ENCODE data around the gene TRIM58.

DNA sequence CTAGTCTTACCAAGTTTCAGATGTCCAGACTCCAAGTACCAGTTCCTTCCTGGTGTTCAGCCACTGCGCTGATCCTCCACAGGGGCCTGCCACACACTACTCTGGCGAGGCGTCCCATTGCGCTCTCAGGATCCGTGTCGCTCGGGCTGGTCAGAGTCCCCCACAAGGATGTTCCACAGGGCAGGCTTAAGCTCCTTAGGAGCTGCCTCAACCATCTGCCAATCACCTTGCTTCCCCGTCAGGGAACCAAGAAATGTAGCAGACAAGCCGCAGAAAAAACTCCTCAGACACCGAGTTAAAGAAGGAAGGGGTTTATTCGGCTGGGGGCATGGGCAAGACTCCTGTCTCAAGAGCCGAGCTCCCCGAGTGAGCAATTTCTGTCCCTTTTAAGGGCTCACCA, 48.2 kb downstream of the TRIM58 start:
- TF ChIP-seq, protein P1, sequence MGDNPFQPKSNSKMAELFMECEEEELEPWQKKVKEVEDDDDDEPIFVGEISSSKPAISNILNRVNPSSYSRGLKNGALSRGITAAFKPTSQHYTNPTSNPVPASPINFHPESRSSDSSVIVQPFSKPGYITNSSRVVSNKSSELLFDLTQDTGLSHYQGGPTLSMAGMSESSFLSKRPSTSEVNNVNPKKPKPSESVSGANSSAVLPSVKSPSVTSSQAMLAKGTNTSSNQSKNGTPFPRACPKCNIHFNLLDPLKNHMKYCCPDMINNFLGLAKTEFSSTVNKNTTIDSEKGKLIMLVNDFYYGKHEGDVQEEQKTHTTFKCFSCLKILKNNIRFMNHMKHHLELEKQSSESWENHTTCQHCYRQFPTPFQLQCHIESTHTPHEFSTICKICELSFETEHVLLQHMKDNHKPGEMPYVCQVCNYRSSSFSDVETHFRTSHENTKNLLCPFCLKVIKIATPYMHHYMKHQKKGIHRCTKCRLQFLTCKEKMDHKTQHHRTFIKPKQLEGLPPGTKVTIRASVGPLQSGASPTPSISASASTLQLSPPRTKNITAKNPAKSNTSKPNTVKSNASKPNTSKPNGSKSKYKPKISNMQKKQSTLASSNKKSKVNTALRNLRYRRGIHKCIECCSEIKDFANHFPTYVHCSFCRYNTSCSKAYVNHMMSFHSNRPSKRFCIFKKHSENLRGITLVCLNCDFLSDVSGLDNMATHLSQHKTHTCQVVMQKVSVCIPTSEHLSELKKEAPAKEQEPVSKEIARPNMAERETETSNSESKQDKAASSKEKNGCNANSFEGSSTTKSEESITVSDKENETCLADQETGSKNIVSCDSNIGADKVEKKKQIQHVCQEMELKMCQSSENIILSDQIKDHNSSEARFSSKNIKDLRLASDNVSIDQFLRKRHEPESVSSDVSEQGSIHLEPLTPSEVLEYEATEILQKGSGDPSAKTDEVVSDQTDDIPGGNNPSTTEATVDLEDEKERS (tag by site-specific recombination; IDR thresholded peaks at IDR 0.05) = no peak
- TF ChIP-seq ZSCAN30 (tag by site-specific recombination; IDR thresholded peaks at IDR 0.05) (no peak), ZNF341 (tag by site-specific recombination; IDR thresholded peaks at IDR 0.05; ENCODE audit: low read depth) (no peak), ZNF302 (tag by site-specific recombination; IDR thresholded peaks at IDR 0.05; ENCODE audit: low read depth) (no peak), SALL2 (tag by site-specific recombination; IDR thresholded peaks at IDR 0.05; ENCODE audit: borderline replicate concordance) (no peak), ZNF266 (tag by site-specific recombination; IDR thresholded peaks at IDR 0.05; ENCODE audit: low read depth) (no peak)
- TF ChIP-seq, protein P2, sequence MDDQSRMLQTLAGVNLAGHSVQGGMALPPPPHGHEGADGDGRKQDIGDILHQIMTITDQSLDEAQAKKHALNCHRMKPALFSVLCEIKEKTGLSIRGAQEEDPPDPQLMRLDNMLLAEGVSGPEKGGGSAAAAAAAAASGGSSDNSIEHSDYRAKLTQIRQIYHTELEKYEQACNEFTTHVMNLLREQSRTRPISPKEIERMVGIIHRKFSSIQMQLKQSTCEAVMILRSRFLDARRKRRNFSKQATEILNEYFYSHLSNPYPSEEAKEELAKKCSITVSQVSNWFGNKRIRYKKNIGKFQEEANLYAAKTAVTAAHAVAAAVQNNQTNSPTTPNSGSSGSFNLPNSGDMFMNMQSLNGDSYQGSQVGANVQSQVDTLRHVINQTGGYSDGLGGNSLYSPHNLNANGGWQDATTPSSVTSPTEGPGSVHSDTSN (CRISPR knock-in tag; IDR thresholded peaks at IDR 0.05) = no peak
- TF ChIP-seq, protein P3, sequence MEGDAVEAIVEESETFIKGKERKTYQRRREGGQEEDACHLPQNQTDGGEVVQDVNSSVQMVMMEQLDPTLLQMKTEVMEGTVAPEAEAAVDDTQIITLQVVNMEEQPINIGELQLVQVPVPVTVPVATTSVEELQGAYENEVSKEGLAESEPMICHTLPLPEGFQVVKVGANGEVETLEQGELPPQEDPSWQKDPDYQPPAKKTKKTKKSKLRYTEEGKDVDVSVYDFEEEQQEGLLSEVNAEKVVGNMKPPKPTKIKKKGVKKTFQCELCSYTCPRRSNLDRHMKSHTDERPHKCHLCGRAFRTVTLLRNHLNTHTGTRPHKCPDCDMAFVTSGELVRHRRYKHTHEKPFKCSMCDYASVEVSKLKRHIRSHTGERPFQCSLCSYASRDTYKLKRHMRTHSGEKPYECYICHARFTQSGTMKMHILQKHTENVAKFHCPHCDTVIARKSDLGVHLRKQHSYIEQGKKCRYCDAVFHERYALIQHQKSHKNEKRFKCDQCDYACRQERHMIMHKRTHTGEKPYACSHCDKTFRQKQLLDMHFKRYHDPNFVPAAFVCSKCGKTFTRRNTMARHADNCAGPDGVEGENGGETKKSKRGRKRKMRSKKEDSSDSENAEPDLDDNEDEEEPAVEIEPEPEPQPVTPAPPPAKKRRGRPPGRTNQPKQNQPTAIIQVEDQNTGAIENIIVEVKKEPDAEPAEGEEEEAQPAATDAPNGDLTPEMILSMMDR (tag by site-specific recombination; IDR thresholded peaks at IDR 0.05) = no peak
- TF ChIP-seq, protein P4, sequence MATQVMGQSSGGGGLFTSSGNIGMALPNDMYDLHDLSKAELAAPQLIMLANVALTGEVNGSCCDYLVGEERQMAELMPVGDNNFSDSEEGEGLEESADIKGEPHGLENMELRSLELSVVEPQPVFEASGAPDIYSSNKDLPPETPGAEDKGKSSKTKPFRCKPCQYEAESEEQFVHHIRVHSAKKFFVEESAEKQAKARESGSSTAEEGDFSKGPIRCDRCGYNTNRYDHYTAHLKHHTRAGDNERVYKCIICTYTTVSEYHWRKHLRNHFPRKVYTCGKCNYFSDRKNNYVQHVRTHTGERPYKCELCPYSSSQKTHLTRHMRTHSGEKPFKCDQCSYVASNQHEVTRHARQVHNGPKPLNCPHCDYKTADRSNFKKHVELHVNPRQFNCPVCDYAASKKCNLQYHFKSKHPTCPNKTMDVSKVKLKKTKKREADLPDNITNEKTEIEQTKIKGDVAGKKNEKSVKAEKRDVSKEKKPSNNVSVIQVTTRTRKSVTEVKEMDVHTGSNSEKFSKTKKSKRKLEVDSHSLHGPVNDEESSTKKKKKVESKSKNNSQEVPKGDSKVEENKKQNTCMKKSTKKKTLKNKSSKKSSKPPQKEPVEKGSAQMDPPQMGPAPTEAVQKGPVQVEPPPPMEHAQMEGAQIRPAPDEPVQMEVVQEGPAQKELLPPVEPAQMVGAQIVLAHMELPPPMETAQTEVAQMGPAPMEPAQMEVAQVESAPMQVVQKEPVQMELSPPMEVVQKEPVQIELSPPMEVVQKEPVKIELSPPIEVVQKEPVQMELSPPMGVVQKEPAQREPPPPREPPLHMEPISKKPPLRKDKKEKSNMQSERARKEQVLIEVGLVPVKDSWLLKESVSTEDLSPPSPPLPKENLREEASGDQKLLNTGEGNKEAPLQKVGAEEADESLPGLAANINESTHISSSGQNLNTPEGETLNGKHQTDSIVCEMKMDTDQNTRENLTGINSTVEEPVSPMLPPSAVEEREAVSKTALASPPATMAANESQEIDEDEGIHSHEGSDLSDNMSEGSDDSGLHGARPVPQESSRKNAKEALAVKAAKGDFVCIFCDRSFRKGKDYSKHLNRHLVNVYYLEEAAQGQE (tag by site-specific recombination; IDR thresholded peaks at IDR 0.05) = no peak
- TF ChIP-seq, protein P5, sequence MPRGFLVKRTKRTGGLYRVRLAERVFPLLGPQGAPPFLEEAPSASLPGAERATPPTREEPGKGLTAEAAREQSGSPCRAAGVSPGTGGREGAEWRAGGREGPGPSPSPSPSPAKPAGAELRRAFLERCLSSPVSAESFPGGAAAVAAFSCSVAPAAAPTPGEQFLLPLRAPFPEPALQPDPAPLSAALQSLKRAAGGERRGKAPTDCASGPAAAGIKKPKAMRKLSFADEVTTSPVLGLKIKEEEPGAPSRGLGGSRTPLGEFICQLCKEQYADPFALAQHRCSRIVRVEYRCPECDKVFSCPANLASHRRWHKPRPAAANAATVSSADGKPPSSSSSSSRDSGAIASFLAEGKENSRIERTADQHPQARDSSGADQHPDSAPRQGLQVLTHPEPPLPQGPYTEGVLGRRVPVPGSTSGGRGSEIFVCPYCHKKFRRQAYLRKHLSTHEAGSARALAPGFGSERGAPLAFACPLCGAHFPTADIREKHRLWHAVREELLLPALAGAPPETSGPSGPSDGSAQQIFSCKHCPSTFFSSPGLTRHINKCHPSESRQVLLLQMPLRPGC (tag by site-specific recombination; IDR thresholded peaks at IDR 0.05) = no peak
